IPS DF 4.7 (cell line): Measurements from ENCODE around the gene CFP.
"Not testable (repeated sequence)": the region's sequence is repeated elsewhere in the genome, so short reads cannot be mapped to it uniquely, and the experiment has no call there.

ENCODE experiments used
- DNase-seq: peaks from one replicate; pipeline ENCODE4 v3.0.0-alpha.2; 2013; ENCODE audit warnings: low spot score; ENCODE audit errors: extremely low read depth

CFP gene

DNA sequence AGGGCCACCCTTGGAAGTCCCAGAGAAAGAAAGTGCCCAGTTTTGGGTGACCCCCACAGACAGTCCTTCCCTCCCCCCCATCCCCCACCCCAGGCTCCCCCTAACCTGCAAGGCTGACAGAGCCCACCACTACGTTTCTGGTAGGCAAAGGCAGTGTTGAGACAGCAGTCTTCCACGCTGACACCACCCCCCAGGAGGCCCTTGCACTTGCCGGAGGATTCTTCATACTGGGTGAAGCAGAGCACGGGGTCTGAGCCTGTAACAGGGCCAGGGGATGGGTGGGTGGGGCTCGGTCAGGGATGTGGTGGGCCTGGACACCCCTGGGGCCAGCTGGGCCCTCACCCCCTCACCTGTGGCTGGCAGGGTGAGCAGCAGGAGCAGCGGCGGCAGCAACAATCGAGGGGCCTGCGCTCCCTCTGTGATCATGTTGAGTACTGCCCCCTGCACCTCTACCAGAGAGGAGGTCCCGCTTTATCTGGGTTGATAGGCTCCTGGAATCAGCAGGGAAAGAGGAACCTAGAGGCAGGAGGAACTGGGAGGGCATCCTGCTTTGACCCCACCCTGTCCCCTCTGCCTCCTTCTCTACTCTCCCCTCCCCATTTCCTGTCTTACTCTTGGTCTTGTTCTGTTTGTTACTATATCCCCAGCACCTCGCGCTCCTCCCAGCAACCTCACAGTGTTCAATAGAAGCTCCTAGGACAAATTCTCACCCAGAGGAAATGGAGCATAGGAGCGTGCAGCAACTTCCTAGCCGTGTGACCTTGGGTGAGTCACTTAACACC lies at the start of gene CFP:
CFP (minus strand) TSS at position 512 of the 782 bp plus-strand sequence; CDS start at position 426, 86 bp downstream.
- no peak for DNase-seq

DNA sequence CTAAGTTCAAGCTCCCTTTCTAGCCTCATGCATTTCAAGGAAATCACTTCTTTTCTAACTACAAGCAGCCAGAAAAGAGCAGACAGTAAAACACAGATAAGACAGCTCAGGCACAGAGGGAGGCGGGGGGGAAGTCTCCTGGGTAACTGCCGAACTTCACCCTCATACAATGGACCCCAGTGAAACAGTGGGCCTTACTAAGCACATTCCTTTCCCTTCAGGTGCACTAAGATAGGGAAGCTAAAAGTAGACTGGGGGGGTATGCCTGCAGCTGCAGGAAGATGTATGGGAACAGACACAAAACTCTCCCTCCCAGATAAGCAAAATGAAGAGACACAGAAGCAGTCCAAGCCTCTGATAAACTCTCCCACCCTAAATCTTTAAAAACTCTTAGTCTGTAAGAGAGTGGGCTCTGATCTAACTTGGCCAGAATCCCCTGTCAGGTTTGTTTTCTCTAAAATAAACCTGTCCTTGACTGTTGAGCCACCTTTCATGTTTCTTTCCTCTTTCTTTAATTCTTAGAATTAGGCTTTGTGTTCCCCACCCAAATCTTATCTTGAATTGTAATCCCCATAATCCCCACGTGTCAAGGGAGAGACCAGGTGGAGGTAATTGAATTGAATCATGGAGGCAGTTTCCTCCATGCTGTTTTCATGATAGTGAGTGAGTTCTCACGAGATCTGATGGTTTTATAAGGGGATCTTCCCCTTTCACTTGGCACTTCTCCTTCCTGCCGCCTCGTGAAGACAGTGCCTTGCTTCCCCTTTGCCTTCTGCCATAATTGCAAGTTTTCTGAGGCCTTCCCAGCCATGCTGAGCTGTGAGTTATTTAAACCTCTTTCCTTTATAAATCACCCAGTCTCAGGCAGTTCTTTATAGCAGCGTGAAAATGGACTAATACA lies 46.5 kb upstream of the CFP start:
- not testable (repeated sequence) for DNase-seq

DNA sequence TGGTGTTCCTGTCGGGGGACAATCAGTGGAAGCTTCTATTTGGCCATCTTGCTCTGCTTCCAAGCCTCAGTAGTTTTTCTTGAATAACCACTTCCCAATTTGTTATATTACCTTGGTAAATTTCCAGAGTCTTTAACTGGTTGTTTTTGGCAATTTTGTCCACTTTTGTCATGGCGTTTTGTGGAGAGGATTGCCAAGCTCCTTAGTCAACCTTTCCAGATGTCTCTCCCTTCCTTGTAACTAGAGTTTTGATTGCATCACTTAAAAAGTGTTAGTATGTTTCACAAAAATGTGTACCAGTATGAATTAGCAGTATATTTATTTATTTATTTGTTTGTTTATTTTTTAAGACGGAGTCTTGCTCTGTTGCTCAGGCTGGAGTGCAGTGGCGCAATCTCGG lies 45.0 kb upstream of the CFP start:
- no peak for DNase-seq

DNA sequence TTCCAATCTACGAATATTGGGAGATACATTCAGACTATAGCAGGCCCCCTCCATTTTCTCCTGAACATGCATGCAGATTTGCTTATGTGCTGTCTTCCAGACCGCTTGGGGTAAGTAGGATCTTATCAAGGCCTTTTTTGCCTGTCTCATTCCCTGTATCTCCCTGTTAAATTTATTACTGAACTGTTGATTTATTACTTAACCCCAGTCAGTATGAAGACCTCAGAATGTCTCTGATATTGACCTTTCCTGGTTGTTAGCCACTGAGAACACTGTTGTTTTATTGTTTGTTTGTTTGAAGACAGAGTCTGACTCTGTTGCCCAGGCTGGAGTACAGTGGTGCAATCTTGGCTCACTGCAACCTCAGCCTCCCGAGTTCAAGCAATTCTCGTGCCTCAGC lies 36.1 kb upstream of the CFP start:
- DNase-seq, result not testable (repeated sequence)

DNA sequence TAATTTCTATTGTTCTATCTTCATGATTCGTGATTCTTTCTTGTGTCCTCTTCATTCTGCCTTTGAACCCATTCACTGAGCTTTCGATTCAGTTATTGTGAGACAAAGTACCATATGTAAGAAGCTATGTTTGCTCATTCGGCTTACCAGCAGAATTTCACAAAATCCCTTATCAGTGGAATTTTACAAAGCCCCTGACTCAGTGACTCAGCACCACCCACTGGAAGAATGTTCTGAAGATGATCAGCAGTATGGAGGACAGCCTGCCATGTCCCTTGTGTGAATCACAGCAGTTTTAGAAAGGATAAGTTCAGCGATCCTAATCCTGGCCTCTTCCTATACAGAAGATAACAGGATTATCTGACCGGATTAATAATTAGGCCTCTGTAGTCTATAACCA lies 35.0 kb upstream of the CFP start:
- no peak for DNase-seq

DNA sequence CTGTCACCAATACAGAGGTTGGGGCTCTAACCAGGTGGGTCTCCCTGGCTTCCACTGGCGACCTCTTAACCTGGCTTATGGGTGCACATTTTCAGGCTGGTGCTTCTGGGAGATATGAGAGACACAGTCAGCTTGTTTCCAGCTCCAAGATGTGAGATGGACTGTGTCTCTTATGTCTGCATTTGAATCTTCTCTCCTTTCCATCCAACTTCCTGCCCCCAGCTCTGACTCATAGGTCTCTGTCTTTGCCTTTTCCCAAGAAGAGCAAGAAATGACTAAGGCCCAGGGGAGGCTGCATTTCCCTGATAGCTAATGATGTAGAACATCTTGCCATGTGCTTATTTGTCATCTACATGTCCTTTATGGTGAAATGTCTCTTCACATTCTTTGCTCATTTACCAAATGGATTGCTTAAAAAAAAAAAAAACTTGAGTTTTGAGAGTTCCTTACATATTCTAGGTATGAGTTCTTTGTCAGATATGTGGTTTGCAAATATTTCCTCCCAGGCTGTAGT lies 32.5 kb upstream of the CFP start:
- no peak for DNase-seq

DNA sequence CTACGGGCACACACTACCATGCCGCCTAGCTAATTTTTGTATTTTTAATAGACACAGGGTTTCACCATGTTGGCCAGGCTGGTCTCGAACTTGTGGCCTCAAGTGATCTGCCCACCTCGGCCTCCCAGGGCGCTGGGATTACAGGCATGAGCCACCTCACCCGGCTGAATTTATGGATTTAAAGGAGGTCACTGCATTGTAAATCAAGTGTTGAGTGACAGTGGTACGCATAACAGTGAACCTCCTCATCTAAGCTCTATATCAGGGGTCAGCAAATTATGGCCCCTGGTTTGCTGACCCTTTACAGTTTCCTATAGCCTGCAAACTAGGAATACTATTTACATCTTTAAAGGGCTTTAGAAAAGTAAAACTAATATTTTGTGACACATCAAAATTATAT lies 31.8 kb upstream of the CFP start:
- DNase-seq, result no peak

DNA sequence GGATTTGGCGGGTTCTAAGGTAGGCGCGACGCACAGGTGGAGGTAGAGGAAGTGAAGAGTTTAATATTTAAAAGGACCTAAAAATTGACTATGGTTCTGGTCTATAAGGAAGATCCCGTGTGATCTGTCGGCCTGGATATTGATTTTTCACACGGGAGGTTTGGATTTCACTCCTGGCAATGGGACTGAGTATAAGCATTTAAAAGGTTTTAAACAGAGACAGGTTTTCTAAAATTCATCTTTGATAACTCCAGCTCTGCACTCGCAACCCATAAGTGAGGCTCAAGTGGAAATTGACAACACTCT lies 29.6 kb upstream of the CFP start:
- no peak for DNase-seq

DNA sequence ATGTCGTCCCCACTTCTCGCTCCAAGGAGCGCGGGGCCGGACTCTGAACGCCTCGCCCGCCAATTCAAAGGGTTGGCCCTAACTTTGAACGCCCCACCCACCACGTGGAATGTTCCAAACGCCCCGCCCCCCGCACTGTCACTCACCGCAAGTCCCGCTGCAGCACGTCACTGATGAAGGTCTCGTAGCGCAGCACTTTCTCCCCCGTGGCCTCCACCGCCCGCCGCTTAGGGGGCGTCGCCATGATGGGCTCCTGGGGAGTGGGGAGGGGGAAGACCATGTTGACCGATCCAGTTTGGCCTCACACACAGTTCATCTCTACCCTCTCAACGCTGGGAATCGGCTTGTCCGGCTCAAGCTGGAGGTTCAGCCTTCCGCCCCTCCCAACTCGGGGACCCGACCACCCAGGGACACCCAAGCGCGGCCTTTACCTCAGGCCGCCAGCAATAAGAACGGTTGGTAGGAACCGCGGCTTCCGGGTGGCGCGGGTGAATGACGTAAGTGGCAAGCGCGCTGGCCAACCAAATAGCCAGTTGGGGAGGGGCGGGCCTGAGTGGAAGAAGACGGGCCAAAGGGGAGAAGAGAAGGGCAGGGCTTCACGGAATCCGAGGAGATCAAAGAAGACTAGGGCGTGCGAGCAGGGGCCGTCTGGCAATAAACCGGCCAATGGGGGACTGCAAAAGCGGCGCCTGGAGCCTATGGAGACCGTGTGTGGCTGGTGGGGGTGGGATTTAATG lies 29.1 kb upstream of the CFP start, which contains the start of gene UXT:
UXT (minus strand) TSS at position 497 of the 737 bp plus-strand sequence; CDS start at position 244, 253 bp downstream.
- DNase-seq, result no peak

DNA sequence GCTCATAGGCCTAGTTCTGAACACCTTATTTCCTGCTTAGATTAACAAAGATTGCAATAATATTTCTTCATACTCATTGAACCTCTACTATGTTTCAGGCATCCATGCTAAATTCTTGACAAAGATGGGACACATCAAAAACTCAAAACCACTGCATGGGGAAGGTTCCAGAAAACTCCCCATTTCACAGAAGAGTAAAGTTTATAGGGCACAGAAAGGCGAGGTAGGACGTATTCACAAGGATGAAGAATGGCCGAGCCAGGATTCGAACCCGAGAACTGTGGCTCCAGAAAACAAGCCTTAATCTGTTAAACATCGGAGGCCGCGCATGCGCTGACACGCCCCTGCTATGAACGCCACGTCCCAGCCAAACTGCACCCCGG lies 28.6 kb upstream of the CFP start:
- DNase-seq, result no peak

DNA sequence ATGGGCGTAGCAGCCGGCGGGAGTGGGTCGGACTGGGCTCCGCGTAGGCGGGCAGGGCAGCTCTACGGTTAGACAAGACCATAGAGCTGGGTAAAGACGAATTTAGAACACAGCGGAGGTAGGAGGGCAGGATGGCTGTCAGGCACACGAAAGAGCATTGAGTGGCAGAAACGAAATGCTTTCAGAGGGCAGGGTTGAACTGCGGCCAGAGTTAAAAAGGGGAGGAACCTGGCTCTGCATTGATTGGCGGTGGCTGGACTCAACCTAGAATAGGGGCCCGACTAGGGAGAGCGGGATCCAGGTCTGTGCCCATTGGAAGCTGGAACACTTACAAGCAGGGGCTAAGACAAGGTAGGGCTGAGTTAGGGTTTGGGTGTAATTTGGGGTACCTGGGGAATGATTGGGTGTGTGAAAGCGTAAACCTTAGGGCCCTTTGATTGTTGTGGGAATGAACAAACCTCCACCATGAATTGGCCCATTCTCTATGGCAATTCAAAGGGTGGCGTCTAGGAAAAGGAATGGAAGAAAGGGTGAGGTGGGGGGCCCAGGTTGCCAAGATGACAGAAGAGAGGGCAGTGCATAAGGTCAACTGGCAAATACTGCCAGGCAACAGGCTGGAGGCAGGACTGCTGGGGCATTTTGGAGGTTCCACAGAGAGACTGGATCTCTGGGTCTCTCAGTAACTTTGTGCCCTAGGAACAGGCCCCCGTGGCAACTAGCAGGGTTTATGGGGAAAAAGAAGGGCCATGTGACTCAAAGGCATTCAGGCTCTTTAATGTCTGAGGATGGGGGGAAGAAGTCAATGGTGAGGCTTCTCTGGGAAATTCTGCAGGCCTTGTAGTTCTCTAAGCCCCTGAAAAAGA lies 21.5 kb upstream of the CFP start:
- DNase-seq, result no peak

DNA sequence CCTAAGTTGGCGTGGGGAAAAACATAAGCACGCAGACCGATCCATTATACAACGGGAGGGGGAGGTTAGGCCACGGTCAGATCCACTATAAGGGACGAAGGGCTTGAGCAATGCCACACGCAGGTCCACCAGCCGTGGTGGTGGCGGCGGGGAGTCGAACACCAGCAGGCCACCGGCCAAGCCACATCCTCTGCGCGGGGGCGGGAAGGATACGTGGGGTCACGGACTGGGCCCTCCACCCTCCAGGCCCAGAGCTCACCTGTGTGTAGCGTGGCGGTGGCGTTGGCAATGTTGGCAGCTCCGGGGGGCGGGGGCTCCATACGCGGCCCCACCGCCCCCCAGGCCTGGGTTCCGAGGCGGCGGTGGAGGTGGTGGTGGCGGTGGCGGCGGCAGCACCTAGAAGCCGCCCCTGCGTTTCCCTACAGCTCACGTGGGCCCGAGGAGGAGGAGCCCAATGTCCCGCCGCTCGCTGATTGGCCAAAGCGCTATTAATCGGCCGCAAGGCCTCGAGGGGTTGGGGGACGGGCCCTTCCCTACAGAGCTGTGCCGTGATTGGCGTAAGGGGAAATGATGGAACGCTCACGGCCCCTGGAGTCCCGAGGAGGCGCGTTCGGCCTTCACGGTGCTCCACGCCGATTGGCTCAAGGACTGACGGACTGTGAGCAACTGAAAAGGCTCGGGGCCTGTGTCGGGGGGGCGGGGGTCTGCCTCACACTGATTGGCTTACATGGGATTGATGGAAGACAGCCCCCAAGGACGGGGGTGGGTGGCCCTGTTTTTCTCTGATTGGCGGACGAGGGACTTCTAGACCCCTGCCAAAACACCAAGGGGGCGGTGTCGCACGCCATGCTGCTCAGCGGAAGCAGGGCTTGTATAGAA lies 20.7 kb upstream of the CFP start, which contains the start of gene ELK1:
ELK1 (minus strand) TSS at position 400 of the 879 bp plus-strand sequence. CDS start 9,122 bp downstream, outside the sequence.
- DNase-seq, result no peak

DNA sequence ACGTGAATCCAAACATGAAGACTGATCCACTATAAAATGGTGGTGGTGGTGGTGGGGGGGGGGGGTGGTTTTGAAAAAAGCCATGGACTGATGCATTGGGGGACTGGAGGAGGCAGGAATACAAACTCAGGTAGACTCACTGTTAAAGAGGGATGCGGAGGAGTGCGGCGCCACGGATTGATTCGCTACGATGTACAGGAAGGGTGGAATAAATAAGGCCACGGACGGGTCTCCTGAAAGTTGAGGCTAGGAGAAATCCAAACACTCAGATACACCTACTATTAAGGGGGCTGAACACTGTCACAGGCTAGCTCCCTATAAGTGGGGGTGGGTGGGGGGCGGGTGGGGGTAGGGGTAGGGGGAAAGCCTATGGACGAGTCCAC lies 20.0 kb upstream of the CFP start:
- no peak for DNase-seq

DNA sequence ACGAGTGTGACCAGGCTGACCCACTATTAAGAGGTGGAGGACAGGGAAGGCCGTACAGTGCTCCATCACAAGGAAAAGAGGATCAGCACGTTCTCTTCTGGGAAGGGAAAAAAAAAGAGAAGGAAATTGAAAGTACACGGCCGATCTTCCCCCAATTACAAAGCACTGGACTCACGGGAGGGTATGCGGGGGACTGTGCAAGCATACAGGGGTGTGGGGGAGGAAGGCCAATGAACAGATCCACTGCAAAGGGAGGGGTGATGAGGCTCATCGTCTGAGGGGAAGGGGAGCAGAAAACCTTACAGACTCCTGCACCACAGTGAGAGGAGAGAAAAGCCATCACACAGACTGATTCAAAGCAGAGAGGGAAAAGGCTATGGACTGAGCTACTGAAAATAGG lies 19.5 kb upstream of the CFP start:
- DNase-seq, result no peak

DNA sequence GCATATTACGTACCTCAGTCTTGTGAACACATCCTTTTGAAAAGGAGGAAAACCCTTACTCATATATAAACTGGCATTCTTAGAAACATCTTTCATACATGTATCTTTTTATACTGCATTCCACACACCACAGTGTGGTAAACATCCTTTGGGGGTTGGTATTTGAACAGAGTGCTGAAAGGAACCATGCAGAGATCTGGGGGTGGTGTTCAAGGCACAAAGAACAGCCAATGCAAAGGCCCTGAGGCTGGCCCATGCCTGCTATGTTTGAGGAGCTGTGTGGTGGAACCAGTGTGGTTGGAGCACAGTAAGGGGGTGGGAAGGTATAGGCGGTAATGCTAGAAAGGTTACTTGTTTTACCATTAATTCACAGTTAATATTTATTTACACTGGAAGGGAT lies 18.6 kb upstream of the CFP start:
- no peak for DNase-seq

DNA sequence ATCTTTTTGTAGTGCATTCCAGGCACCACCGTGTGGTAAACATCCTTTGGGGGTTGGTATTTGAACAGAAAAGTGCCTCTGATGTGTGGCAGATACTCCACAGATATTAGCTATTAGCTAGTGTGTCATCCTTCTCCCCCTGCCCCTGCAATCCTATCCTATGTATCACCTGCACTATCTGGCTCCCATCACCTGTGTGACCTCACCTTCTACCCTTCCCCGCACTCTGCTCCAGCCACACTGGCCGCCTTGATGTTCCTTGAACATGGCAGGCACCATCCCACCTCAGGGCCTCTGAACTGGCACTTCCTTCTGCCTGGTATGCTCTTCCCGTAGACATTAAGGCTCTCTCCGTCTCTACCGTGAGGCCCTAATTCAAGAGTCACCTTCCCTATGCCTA lies 16.9 kb upstream of the CFP start:
- DNase-seq, result no peak

DNA sequence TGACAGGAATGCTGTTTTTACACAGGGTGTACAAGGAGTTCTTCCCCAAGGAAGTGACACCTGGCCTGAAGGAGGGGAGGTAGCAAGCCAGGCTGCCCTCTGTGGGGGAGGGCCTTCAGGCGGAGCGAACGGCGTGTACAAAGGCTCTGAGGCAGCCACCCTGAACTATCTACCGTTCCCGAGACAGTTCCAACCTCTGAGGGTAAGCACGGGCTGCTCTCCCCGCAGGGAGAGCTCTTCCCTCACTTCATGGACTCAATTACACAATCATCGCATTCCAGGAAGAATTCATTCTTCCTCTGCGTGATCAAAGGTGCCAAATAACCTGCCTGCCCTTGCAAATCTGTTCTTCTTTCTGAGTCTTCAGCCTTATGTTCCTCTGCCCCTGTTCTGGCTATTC lies 15.8 kb upstream of the CFP start:
- DNase-seq, result no peak

DNA sequence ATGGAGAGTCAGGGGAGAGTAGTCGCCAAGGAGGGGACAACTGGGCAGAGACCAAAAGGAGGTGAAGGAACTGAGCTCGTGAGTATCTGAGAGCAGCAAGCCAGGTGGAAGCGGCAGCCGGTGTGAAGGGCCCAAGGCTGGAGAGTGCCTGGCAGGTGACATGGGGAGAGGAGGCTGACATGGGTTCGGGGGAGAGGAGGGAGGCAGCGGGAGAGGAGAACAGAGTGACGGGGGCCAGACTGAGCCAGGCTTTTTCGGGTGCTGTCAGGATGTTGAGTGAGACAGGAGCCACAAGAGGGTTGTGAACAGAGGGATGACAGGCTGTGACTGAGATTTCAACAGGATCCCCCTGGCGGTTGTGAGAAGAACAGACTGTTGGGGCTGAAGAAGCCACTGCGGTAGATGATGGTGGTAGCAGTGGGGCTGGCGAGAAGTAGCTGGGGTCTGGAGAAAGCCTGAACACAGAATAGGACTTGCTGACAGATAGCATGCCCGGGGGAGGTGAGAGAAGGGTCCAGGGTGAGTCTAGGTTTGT lies 14.9 kb upstream of the CFP start:
- no peak for DNase-seq

DNA sequence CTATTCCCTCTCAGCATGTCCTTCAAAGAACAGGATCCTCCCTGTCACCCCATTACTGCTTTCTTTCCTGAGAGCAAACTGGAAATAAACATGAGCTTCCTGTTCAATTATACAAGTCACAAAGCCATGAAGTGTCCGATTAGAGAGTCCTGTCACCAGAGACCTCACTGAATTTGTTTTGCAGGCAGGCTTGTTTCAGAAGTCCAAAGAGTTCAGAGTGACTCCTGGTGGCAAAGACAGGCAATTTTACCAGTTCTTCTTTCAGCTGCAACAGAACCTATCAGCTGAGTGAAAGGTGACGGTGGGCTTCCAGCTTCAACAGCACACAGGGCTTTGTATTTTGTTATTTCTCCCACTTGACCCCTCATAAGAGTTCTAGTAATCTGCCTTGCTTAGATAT lies 14.2 kb upstream of the CFP start:
- no peak for DNase-seq
